Kidney (tissue), 14 donors: Measurements from ENCODE around the gene CELSR2. TPM values are rescaled to one million over a fixed set of nuclear protein-coding genes. Genes with fewer than 3 reads are reported as not detected.

Experiments used
- DNase-seq, 5 donors: peaks; one replicate each; pipeline ENCODE4 v3.0.0-alpha.2; 2013 to 2020
- FAIRE-seq: peaks from 2 replicates; lab custom pipeline; 2012; peaks lifted over from hg19 to GRCh38; lab: Jason Lieb, UNC
- H3K27ac ChIP-seq, 2 donors: one replicate each; pipeline ENCODE4 v1.7.0; 2013; ENCODE audit warnings: low read depth in 2 of 2, low read length in 2 of 2, inconsistent platforms in 1 of 2
- H3K27me3 ChIP-seq: one replicate; pipeline ENCODE4 v1.7.1; 2013; ENCODE audit warnings: low read length, inconsistent platforms; ENCODE audit not compliant: control insufficient read depth, insufficient read depth
- H3K36me3 ChIP-seq, 3 donors: one replicate each; pipeline versions ENCODE4 v1.7.0 to v1.7.1; 2013; ENCODE audit warnings: low read length in 3 of 3, control low read depth in 1 of 3, inconsistent platforms in 1 of 3; ENCODE audit not compliant: insufficient read depth in 3 of 3, control insufficient read depth in 2 of 3
- H3K4me1 ChIP-seq, 3 donors: one replicate each; pipeline versions ENCODE4 v1.7.0 to v1.7.1; 2013; ENCODE audit warnings: low read length in 3 of 3, inconsistent platforms in 1 of 3, low read depth in 1 of 3; ENCODE audit not compliant: control insufficient read depth in 2 of 3, insufficient read depth in 2 of 3
- H3K4me3 ChIP-seq, 3 donors: one replicate each; pipeline versions ENCODE4 v1.7.0 to v1.8.1; 2013; ENCODE audit warnings: low read length in 3 of 3, control low read depth in 1 of 3, inconsistent platforms in 1 of 3
- H3K9ac ChIP-seq, 3 donors: one replicate each; pipeline versions ENCODE4 v1.7.0 to v1.7.1; 2013; ENCODE audit warnings: low read length in 3 of 3, control low read depth in 1 of 3, inconsistent platforms in 1 of 3
- H3K9me3 ChIP-seq, 3 donors: one replicate each; pipeline versions ENCODE4 v1.7.0 to v1.7.1; 2013; ENCODE audit warnings: low read length in 3 of 3, control low read depth in 1 of 3, inconsistent platforms in 1 of 3; ENCODE audit not compliant: control insufficient read depth in 2 of 3, insufficient read depth in 1 of 3
- CTCF ChIP-seq: IDR thresholded peaks from 3 replicates; pipeline ENCODE4 v1.5.1; 2012; ENCODE audit warnings: mild to moderate bottlenecking, moderate library complexity, borderline replicate concordance; ENCODE audit not compliant: insufficient read depth; ENCODE audit errors: extremely low read depth
- intact Hi-C: fragments of 100-400 bp; cut with DNase I; formaldehyde crosslinking; loops from one replicate; pipeline ENCODE4 v1.11.1; 2022
- polyA plus RNA-seq: library from polyadenylated mRNA; stranded (reverse); fragments of 350-450 nt; fragmentation: Illumina TruSeq; extraction: RNeasy Lipid Tissue Mini Kit (QIAGEN cat#74804); gene quantifications from one replicate; pipeline ENCODE4 v1.2.3, GENCODE V29; 2014; ENCODE audit warnings: low read depth, low replicate concordance; ENCODE audit not compliant: insufficient read depth
- total RNA-seq: library from RNA; stranded (reverse); fragmentation: NEBNext Ultra II Directional; extraction: Animal tissue kit (Norgen Biotek cat#: 25700); gene quantifications from one replicate; pipeline ENCODE4 v1.2.1, GENCODE V29; 2021
- donor health status: control.
- donor health status: control.
- donor health status: control.
- donor health status: control.
- donor health status: control.
- donor health status: DM: yes; HTN: yes; CAD: no.
- donor health status: Normal renal cell carcinoma (clear cell type).

CELSR2 gene
- total and polyA plus RNA-seq, 2 donors from 2014 or later = 10.6 to 65.6 TPM

GRCh38 chr1:109295712-109296415, 46.5 kb downstream of the CELSR2 start:
- no peak for FAIRE-seq
- no peak for DNase-seq
- no peaks in the 10 kb centered on the region for H3K9me3 ChIP-seq
- H3K27me3 ChIP-seq = no peaks in the 10 kb centered on the region
- intact Hi-C loops = no loop called here
- peaks cover 0 to 8% (median 0%) of the 10 kb centered on the region in 3 donors for H3K4me1 ChIP-seq
- H3K36me3 ChIP-seq = no peaks in the 10 kb centered on the region
- no peak overlapping the region for H3K4me3 ChIP-seq
- no peak overlapping the region for H3K9ac ChIP-seq
- TF ChIP-seq CTCF = no peak
- H3K27ac ChIP-seq = no peak overlapping the region

- FAIRE-seq (no peak), DNase-seq (no peak)
- Histone ChIP-seq H3K36me3 (no peaks in the 10 kb centered on the region), H3K4me1 (peaks cover 0 to 8% (median 0%) of the 10 kb centered on the region in 3 donors), H3K27ac (no peak overlapping the region), H3K4me3 (no peak overlapping the region), H3K9ac (no peak overlapping the region), H3K9me3 (no peaks in the 10 kb centered on the region), H3K27me3 (no peaks in the 10 kb centered on the region)
- intact Hi-C loops = no loop called here
- no peak for TF ChIP-seq CTCF
These were observed 47.4 kb downstream of the CELSR2 start for GRCh38 chr1:109296782-109297181.

GRCh38 chr1:109298666-109299557, 49.6 kb downstream of the CELSR2 start:
- no peak for TF ChIP-seq CTCF
- Histone ChIP-seq H3K9me3 (peaks cover 0 to 2% (median 0%) of the 10 kb centered on the region in 3 donors), H3K4me1 (peaks cover 0 to 8% (median 0%) of the 10 kb centered on the region in 3 donors), H3K36me3 (no peaks in the 10 kb centered on the region), H3K27ac (peak overlapping the region in 1 of 2 donors; percentile 42), H3K27me3 (no peaks in the 10 kb centered on the region), H3K9ac (no peak overlapping the region), H3K4me3 (no peak overlapping the region)
- FAIRE-seq (no peak), DNase-seq (peak in 3 of 5 donors; percentile 24 to 83 (median 41))
- intact Hi-C loops = no loop called here
